Left renal cortex interstitium (tissue), 4 donors: Measurements from ENCODE around the gene RERE. TPM values are rescaled to one million over a fixed set of nuclear protein-coding genes. Genes with fewer than 3 reads are reported as not detected.
"Not testable (repeated sequence)": the region's sequence is repeated elsewhere in the genome, so short reads cannot be mapped to it uniquely, and the experiment has no call there.

Experiments
- DNase-seq, 4 donors: peaks; one replicate each; pipeline ENCODE4 v3.0.0-alpha.2; 2013; ENCODE audit warnings: low read depth in 4 of 4, low spot score in 2 of 4, missing footprints in 1 of 4
- polyA plus RNA-seq, 4 donors: library from polyadenylated mRNA; unstranded; fragments of 120-200 nt; gene quantifications; one replicate each; pipeline ENCODE4 v1.2.1, GENCODE V29; 2013; ENCODE audit not compliant: insufficient read length in 4 of 4

RERE gene
- polyA plus RNA-seq, 4 donors: 118 to 175 (median 139) TPM

DNA sequence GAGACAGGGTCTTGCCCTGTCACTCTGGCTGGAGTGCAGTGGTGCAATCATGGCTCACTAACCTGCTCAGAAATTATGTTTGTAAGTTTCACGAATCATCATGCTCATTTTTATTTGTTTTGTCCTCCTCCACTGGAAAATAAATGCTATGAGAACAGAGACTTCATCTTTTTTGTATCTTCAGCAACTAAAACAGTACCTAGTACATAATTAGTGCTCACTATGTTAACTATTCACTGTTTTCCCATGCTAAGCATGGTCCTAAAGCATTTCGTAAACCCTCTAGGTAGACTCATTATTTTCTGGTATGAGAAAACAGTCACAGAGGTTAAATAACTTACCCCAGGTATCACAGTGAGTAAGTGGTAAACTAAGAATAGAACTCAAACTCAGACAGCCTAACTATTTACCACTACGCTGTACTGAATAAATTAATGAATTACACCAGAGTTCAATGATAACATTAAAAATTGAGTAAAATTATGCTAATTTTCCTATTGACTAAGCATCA, 118.4 kb downstream of the RERE start:
- DNase-seq: no peak

DNA sequence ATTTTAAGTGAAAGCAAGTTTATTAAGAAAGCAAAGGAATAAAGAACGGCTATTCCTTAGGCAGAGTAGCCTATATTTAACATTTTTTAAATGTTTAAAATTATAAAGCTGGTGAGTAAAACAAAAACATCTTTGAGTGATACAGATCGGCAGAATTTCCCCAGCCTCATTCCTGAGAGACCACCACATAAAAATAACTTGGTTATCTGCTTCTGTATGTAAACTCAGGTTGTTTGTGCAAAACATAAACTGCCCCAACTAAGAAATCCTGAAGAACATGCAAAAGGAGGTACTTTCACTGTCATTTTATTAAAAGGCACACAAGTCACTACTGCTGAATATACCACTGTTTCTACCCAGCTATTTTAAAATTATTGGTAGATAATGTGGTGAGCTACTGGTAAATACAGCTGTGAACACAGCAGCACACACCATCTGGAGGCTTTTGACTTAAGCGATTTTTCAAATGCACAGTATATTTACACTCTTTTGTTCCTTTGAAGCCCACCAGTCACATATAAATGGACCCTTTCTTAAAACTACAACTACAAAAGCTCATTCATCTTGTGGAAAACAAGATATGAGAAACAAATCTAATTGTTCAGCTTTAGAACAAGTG, 119.3 kb downstream of the RERE start:
- no peak for DNase-seq

DNA sequence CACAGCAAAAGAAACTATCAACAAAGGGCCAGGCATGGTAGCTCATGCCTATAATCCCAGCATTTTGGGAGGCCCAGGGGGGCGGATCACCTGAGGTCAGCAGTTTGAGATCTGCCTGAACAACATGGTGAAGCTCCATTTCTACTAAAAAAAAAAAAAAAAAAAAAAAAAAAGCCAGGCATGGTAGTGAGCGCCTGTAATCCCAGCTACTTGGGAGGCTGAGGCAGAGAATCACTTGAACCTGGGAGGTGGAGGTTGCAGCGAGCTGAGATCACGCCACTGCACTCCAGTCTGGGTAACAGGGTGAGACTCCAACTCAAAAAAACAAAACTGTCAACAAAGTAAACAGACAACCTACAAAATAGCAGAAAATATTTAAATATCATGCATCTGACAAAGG, 122.0 kb downstream of the RERE start:
- not testable (repeated sequence) for DNase-seq

DNA sequence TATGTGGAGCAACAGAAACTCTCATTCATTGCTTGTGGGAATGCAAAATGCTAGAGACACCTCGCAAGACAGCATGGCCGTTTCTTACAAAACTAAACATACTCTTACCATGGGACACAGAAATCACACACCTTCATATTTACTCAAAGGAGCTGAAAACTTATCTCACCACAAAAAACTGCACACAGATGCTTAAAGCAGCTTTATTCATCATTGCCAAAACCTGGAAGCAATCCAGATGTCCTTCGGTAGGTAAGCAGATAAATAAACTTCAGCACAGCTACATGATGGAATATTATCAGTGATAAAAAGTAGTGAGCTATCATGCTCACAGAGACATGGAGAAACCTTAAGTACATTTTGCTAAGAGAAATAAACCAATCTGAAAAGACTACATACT, 124.3 kb downstream of the RERE start:
- no peak for DNase-seq

DNA sequence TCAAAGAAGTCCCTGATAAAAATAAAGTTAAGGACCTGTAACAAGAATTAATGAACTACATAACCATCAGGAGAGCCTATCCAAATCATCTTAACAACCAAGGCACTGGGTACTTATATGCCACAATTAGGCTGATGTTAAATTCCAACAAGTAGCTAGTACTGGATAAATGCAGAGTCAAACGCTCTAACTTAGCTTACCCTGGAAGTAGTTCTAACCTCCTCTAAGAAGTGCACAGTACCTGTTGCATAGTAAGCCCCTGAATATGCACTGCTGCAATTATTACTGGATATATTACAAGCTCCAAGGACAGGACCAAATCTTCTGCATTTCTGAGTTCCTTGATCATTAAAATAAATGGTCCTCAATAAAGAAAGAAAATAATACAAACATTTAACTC, 125.8 kb downstream of the RERE start:
- DNase-seq: no peak

DNA sequence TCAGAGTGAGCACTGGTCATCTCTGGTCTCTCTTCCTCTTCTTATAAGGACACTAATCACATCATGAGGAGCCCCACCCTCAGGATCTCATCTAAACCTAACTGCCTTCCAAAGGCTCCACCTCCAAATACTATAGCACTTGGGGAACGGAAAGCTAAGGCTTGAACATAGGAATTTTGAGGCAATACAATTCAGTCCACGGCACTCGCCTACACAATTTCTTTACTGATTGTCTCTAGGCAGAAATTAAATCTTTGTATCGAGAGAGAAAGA, 127.3 kb downstream of the RERE start:
- DNase-seq: no peak

DNA sequence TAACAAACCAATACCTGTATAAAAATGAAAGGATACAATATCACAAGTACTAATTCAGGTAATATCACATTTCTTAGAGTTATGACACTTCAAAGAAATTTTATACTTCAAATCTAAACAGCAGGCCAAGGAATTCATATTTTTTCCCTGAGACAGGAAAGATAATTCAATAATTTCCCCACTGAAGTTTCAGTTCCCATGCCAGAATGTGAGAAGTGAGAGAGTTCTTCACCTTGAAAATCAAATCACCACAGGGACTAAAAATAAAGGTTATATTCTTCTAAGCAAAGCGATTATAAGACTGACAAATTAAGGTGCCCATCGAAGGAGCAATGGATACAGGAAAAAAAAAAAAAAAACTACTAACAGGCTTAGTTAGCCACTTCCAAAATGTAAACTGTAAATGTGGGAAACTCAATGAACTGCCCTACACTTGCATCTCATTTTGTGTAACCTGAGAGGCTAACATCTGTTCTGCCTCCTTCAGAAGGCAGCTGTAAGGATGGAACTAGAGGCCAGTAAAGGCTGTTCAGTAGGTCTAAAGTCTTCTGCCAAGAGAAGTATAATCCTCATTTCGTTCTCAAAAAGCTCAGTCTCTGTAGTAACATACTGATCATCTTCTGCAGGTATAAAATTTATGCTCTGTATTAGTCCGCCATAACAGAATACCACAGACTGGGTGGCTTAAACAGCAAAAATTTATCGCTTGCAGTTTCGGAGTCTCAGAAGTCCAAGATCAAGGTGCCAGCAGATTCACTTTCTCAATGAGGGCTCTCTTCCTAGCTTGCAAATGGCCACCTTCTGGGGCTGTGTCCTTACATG, 127.8 kb downstream of the RERE start:
- no peak for DNase-seq

DNA sequence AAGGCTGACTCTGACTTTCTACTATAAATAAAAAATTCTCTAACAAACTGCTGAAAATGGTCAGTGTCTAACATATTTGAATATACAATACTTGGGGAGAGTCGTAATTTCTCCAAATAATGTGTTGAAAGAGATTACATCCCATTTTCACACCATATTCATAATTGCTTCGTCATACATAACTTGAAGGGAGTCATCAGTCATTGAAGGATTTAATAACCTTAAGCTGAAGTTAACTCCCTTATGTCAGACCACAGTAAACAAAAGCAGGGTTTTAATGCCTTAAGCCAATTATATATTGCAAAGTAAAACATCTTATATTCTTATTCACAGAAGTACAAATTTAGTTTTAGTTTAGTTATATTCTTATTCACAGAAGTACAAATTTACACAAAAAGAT, 129.9 kb downstream of the RERE start:
- no peak for DNase-seq

DNA sequence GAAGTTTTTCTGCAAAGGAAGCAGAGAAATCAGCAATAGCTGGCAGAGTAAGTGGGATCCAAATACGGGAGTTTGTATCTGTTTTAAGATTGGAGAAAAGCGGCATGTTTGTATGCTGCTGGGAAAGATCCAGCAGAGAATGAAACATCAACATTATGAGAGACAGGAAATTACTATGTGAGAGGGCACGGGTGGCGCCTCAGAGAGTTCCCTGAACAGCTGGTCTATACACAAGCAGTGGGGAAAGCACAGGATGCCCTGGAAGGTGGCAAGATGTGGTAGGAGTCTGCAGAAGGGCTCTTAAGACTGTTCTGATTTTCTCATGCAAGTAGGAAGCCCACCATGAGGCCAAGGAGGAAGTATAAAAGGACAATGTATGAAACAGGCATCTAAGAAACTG, 130.4 kb downstream of the RERE start:
- no peak for DNase-seq

DNA sequence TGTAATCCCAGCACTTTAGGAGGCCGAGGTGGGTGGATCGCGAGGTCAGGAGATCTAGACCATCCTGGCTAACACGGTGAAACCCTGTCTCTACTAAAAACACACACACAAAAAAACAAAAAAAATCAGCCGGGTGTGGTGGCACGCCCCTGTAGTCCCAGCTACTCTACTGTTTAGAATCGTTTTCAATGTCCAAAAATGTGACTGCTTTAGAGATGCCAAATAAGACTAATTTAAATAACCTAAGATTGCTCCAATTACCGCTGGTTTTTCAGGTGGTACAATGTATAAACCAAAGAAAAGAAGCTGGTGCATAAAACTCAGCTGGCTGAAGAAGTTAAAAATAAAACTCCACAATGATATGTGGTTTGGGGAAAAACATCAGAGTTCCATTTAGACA, 132.0 kb downstream of the RERE start:
- DNase-seq: no peak

DNA sequence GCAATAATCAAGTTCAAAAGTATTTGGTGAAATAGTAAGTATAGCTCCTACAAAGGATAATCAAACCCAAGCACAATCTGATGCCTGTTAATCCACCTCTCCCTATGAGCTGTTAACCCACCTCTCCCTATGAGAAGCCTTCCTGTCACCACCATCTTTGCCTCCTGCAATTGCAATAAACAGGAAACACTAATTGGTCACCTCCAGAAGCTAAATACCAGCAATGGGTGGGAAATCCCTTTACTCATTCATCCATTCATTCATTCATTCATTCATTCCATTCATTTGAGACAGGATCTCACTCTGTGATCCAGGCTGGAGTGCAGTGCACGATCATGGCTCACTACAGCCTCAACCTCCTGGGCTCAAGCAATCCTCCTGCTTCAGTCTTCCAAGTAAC, 132.8 kb downstream of the RERE start:
- no peak for DNase-seq

DNA sequence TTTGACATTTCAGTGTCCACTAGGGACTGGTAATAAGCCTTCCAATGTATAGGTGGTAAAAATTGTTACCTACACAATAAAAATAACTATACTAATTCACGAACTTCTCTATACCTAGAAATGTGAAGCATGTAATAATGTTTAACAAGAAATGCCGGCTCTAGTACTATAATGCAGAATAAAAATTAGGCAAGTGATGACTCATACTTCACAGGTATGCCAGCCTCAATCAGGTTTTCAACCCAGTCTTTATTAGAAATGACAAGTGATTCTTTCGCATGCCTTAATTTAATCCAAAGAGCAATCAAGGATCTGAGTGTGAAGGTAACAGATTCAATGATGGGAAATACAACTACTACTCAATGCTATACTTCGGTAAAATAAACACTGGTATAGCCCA, 134.9 kb downstream of the RERE start:
- no peak for DNase-seq

DNA sequence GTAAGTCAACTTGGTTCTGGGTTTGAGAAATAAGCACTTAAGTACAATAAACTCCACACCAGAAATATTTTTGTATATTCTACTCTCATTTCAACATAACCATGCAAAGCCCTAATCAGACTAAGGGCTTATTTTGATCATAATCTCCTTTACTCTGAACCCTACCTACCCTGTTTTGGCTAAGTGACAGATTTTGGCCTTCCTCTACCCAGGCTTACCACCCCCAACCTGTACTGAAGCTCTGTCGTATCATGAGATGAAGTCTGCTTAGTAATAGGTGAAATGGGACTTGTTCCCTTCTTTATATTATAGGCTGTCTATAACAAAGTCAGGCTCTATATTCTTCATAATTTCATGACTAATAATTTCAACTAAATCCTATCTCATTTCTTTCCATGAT, 135.5 kb downstream of the RERE start:
- DNase-seq: no peak

DNA sequence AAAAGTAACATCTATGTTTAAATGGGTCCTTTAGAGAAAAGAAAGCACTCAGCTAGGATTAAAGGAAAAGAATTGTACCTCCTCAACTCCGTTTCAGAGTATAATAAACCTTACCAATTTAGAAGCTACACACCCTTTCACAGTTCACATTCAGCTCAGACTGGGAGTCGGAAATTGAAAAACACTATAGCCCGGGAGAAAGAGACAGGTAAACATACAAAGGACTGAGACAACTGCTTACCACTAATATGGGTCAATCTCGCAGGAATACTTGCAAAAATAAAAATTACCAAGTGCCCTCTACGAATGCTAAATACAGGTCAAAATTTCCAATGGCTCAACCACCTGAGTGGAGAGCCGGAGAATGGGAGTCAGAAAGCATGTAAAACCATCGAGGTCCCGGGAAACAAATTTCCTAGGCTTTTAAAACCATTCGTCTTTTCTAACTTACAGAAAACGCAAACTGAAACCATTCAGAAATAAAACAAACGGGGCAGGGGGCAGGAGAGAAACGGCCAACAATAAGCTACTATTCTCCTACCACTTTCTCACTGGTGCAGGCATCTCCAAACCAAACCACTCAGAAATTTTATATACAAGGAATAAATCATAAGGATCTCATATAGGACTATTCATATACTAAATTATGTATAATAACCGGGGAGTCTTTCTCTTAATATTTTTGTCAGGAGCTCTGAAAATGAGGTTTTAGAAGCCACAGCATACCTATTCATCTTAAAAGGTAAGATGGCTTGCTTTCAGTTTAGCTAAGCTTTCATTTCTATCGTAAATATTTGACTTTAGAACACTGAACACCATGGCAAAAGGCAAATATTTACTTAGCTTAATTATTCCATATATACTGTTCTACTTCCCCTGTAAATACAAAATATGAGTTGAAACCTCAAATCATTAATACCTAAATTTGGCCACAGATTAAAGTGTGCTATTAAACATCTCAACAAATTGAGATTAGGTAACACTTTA, 136.5 kb downstream of the RERE start:
- DNase-seq: no peak

DNA sequence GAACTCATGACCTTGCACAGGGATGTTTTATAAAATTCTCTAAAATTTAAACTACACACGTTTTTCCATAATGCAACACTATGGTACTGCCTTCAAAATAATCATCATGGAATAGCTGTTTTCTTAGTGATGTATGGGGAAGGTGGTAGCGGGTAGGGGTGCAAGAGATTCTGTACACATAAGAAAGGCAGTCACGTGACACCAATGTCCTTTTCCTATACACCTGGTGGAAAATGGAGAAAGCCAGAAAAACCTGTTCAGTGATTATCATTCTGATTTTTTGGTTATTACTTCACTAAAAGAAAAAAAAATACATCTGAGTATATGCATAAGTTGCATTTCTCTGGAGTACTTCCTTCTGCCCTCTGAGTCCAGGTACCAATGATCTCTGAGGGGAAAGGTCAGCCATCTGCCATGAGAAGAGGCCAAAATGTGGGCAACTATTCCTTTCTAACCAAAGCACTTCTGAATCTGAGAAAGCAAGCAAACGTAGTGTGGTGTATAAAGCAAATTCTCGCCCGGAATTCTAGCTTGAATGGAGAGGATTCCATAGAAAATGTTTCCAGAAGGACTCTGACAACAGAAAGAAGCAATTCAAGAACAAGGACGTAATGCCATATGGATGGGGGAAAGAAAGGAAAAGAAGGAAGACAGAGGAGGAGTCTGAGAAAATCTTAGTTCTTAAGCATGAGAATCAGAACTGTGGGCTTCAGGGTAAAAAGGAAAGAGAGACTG, 137.3 kb downstream of the RERE start:
- no peak for DNase-seq

DNA sequence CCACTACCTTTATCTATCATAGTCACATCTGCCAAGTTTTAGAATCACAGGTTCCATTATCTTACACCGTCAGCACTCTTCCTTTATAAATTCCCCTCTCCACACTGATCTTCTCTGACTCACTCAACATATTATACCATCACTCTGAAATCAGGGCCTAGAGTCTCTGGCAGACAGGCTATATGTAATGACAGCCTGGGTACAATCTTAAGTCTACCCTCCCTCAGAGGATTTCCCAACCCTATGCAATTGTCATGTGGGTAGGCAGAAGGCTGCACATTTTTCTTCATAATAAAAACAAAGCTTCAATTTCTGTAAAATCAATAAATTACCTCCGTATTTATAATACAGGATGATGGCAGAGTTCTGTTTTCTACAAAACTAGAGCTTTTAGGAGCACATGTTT, 138.0 kb downstream of the RERE start:
- DNase-seq: no peak

DNA sequence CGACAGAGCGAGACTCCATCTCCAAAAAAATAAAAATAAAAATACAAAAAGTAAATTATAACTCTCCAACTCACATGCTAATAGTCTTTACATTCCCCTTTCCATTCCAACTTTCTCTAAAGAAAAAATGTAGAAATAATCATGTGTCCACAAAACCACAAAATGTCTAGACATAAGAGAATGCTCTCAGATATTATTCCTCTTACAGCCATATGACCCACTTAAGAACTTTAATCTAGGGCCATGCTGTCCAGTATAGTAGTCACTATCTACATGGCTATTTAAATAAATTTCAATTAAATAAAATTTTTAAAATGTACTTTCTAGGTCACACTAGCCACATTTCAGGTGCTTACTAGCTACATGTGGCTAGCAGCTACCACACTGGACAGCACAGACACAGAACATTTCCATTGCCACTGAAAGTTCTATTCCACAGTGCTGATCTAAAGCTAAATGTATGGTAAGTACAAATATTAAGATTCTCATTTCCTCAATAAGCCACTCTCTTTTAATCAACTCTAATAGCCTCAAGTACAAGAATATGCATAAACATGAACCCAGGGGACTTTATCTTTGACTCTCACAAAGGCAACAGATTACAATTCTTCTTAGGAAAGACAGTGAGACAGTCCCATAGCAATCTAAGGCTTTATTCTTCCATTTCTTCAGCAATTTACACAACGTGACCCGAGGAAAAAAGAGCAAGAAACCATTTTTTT, 138.6 kb downstream of the RERE start:
- no peak for DNase-seq

DNA sequence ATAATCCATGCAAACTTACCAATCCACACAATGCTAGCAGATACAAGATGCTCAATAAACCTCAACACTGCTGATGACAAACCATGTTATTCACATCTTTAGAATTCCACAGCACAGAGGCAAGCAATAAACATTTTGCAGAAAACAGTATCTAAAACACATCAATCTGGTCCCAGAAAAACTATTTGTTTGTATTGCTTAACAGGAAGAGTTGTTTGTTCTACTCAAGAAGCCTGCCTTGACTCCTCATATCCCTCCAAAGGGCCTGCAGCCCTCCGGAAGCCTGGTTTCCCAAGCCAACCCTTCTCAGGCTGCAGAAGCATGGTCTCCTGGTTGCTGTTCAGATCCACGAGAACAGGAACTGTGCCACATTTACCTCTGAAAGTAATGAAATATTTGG, 139.7 kb downstream of the RERE start:
- DNase-seq: no peak

DNA sequence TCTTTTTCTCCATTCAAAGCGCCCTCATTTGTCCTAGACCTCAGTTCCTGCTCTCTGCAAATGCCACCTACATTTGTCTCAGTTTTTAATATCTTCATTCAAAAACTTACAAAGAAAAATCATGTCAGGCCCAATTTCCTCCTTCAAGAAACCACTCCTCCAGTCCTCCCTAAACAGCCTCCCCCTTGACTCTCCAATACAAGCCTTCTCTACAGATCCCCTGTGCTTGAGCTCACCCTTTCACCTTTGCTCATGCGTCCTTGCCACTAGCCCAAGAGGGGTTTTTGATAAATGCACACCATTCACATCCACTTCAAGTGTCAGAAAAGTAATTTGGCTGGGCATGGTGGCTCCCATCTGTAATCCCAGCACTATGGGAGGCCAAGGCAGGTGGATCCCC, 140.6 kb downstream of the RERE start:
- DNase-seq: no peak

DNA sequence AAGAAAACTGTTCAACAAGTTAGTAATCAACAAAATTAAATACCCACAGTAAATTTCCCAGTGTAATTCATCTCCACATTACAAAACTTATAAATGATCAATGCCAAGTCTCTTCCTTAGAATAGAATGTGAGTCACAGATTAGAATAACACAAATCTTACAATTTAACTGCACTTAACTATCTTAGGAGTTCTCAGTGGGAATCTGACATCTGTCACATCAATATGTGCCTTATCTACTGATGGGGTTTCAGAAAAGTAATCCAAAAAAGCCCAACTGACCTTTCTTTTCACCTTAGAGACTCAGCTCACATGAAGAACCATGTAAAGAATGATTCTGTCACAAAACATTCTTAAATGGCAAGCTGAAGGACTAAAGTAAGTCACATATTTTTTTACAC, 141.4 kb downstream of the RERE start:
- DNase-seq: no peak
